MM.1S (cell line): ENCODE results near the gene FCGR2B.
"Not testable (repeated sequence)": the region's sequence is repeated elsewhere in the genome, so short reads cannot be mapped to it uniquely, and the experiment has no call there.

Experiments used
- EZH2phosphoT487 ChIP-seq: fragments of 300-600 bp; sonication (generic); IDR thresholded peaks from 2 replicates; pipeline ENCODE4 v1.6.1; 2018; ENCODE audit warnings: antibody characterized with exemption, low read length
- TF ChIP-seq, protein P1 (sequence below): fragments of 300-600 bp; sonication (generic); IDR thresholded peaks from 2 replicates; pipeline ENCODE4 v1.5.1; 2016; ENCODE audit warnings: antibody characterized with exemption, low read length, mixed read lengths

DNA sequence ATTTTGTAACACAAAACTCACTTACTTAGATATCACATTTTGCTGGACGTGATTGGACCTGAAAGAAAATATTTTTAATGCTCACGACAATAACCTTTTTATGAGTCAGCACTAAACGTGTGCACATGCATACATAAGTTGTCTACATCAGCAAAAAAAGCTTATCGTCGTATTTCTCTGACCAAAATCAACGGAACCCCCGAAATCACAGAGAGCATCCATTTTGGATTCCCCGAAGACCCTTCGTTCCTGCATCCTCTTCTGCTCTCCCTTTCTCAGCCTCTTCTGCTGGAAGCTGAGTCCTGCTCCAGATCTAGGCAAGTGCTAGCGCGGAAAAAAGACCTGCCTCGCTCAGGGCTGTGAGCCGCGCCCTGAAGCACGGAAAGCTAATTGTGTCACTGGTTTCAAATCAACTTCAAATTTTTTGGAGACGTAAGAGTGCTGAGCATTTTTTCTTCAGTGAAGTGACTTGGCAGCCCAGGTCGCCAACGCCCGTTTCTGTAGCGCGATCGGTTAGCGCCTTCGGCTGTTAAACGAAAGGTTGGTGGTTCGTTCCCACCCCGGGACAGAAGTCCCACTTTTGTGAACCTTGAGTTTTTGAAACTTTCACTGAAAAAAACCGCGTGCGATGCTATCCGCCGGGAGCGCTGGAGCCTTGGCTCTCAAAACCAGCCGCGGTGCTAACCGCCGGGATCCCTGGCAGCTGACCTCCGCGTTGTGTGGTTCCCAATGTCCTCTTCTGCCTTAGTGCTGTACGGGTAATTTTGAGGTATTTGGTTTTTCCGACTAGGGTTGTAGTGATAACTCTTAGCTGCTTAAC lies 41.6 kb upstream of the FCGR2B start:
- TF ChIP-seq, protein P1, sequence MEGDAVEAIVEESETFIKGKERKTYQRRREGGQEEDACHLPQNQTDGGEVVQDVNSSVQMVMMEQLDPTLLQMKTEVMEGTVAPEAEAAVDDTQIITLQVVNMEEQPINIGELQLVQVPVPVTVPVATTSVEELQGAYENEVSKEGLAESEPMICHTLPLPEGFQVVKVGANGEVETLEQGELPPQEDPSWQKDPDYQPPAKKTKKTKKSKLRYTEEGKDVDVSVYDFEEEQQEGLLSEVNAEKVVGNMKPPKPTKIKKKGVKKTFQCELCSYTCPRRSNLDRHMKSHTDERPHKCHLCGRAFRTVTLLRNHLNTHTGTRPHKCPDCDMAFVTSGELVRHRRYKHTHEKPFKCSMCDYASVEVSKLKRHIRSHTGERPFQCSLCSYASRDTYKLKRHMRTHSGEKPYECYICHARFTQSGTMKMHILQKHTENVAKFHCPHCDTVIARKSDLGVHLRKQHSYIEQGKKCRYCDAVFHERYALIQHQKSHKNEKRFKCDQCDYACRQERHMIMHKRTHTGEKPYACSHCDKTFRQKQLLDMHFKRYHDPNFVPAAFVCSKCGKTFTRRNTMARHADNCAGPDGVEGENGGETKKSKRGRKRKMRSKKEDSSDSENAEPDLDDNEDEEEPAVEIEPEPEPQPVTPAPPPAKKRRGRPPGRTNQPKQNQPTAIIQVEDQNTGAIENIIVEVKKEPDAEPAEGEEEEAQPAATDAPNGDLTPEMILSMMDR = not testable (repeated sequence)
- TF ChIP-seq EZH2phosphoT487 = not testable (repeated sequence)
